Hepatic stellate cell (primary cell): Measurements from ENCODE around the gene RCSD1.

Source experiments
- DNase-seq: peaks from one replicate; pipeline ENCODE4 v3.0.0; 2011; ENCODE audit warnings: low spot score

RCSD1 gene

GRCh38 chr1:167669209-167670124, 39.4 kb downstream of the RCSD1 start:
- DNase-seq = no peak

- DNase-seq = no peak
Measured at GRCh38 chr1:167670563-167670962, 40.5 kb downstream of the RCSD1 start.

GRCh38 chr1:167671727-167672511, 41.9 kb downstream of the RCSD1 start:
- DNase-seq = no peak

- DNase-seq = no peak
Measured at GRCh38 chr1:167672831-167673230, 42.8 kb downstream of the RCSD1 start.

GRCh38 chr1:167673265-167673664, 43.2 kb downstream of the RCSD1 start:
- DNase-seq = no peak

- no peak for DNase-seq
Measured at GRCh38 chr1:167674156-167674555, 44.1 kb downstream of the RCSD1 start.

- no peak for DNase-seq
Measured at GRCh38 chr1:167675440-167675839, 45.4 kb downstream of the RCSD1 start.

GRCh38 chr1:167676205-167676915, 46.3 kb downstream of the RCSD1 start:
- no peak for DNase-seq

GRCh38 chr1:167676916-167677848, 47.1 kb downstream of the RCSD1 start:
- no peak for DNase-seq

- no peak for DNase-seq
Measured at GRCh38 chr1:167678422-167678821, 48.4 kb downstream of the RCSD1 start.

GRCh38 chr1:167678838-167679237, 48.8 kb downstream of the RCSD1 start:
- no peak for DNase-seq

- DNase-seq = no peak
Measured at GRCh38 chr1:167679714-167680113, 49.7 kb downstream of the RCSD1 start.

GRCh38 chr1:167681024-167681423, 51.0 kb downstream of the RCSD1 start:
- DNase-seq = no peak

GRCh38 chr1:167681451-167682098, 51.5 kb downstream of the RCSD1 start:
- DNase-seq = no peak

- DNase-seq = no peak
Measured at GRCh38 chr1:167683226-167683625, 53.2 kb downstream of the RCSD1 start.

- peak; percentile 77 for DNase-seq
Measured at GRCh38 chr1:167683641-167684502, 53.8 kb downstream of the RCSD1 start.

- no peak for DNase-seq
Measured at GRCh38 chr1:167685844-167686243, 55.8 kb downstream of the RCSD1 start.

- peak; percentile 73 for DNase-seq
Measured at GRCh38 chr1:167687919-167688519, 58.0 kb downstream of the RCSD1 start.

- DNase-seq = no peak
Measured at GRCh38 chr1:167689567-167689920, 59.5 kb downstream of the RCSD1 start.
